Testis (tissue), 3 donors: Measurements from ENCODE around the gene CD7. TPM values are rescaled to one million over a fixed set of nuclear protein-coding genes. Genes with fewer than 3 reads are reported as not detected.

Experiments used
- DNase-seq: peaks from one replicate; pipeline ENCODE4 v3.0.0-alpha.2; 2019
- H3K27ac ChIP-seq, 2 donors: fragments of 200-600 bp; sonication (generic); one replicate each; pipeline ENCODE4 v1.5.1; 2019
- H3K27me3 ChIP-seq: fragments of 200-600 bp; sonication (generic); one replicate; pipeline ENCODE4 v1.5.1; 2019
- H3K36me3 ChIP-seq: fragments of 200-600 bp; sonication (generic); one replicate; pipeline ENCODE4 v1.5.1; 2017; ENCODE audit warnings: low read depth; ENCODE audit errors: missing control alignments
- H3K4me1 ChIP-seq: fragments of 200-600 bp; sonication (generic); one replicate; pipeline ENCODE4 v1.5.1; 2019
- H3K4me3 ChIP-seq, 2 donors: fragments of 200-600 bp; sonication (generic); one replicate each; pipeline ENCODE4 v1.5.1; 2017 to 2019
- H3K9me3 ChIP-seq: fragments of 200-600 bp; sonication (generic); one replicate; pipeline ENCODE4 v1.5.1; 2017
- CTCF ChIP-seq, 3 experiments: fragments of 450-650 bp in 2 of 3; fragments of 200-600 bp in 1 of 3; sonication (generic) in 1 of 3; IDR thresholded peaks; one replicate each; pipeline ENCODE4 v1.5.1; 2016 to 2019; ENCODE audit warnings: antibody characterized with exemption in 3 of 3, mild to moderate bottlenecking in 2 of 3, moderate library complexity in 1 of 3
- POLR2A ChIP-seq: fragments of 450-650 bp; IDR thresholded peaks from one replicate; pipeline ENCODE4 v1.6.1; 2017; ENCODE audit warnings: antibody characterized with exemption, mild to moderate bottlenecking, moderate library complexity
- WGBS, 2 donors: methylation state at CpG; one replicate each; pipeline ENCODE4 v1.1.5; 2018; 5-methylcytosine and 5-hydroxymethylcytosine counted together
- intact Hi-C: fragments of 100-400 bp; cut with DNase I; formaldehyde crosslinking; loops from one replicate; pipeline ENCODE4 v1.15.1; 2023; ENCODE audit warnings: low total_unique reads
- polyA plus RNA-seq: library from polyadenylated mRNA; stranded (reverse); fragments of 350-450 nt; fragmentation: Illumina TruSeq; extraction: RNeasy Lipid Tissue Mini Kit (QIAGEN cat#74804); gene quantifications from one replicate; pipeline ENCODE4 v1.2.3, GENCODE V29; 2014; ENCODE audit warnings: low read depth, low replicate concordance; ENCODE audit not compliant: insufficient read depth
- total RNA-seq, 2 donors: library from RNA; depleted of rRNA; stranded (reverse); fragments of >200 nt; gene quantifications; one replicate each; pipeline ENCODE4 v1.2.3, GENCODE V29; 2016

CD7 gene
- total and polyA plus RNA-seq, 3 donors from 2014 or later, result 0.55 to 3.0 (median 2.3) TPM

GRCh38 chr17:82311971-82312370 lies 5.4 kb downstream of the CD7 start:
- H3K27ac ChIP-seq, result no peak overlapping the region
- no peaks in the 10 kb centered on the region for H3K36me3 ChIP-seq
- TF ChIP-seq POLR2A (no peak), CTCF (IDR thresholded peaks at IDR 0.05) (no peak)
- no peak overlapping the region for H3K4me3 ChIP-seq
- intact Hi-C loops, result no loop called here
- H3K4me1 ChIP-seq, result peaks cover 6% of the 10 kb centered on the region
- WGBS, 2 donors, result 94 to 95% methylated on average over 13 of the region's 13 CpGs
- no peaks in the 10 kb centered on the region for H3K27me3 ChIP-seq
- DNase-seq, result no peak
- no peaks in the 10 kb centered on the region for H3K9me3 ChIP-seq

DNA sequence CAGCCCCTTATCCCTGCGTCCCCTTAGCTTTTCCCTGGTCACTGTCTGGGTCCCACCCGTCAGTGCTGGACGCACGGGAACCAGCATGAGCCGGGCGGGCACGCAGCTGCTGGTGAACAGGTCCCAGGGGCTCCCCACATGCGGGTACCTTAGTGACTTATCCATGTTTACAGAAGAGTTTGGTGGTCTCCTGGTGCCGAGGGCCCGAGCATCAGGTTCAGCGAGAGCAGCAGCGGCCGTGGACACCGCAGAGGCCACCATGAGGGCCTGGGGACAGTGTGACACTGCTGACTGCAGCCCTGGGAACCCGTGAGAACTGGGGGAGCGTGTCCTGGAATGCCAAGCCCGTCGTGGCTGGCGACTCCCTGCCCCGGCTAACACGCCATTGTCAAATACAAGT lies 6.5 kb downstream of the CD7 start:
- no peak overlapping the region for H3K27ac ChIP-seq
- 87 to 91% methylated on average over 21 of the region's 21 CpGs for WGBS, 2 donors
- intact Hi-C loops, result no loop called here

GRCh38 chr17:82309656-82310570 lies 7.5 kb downstream of the CD7 start:
- no peak overlapping the region for H3K27ac ChIP-seq
- 90 to 91% methylated on average over 27 of the region's 27 CpGs for WGBS, 2 donors
- no peak overlapping the region for H3K4me3 ChIP-seq
- no peak for DNase-seq
- H3K36me3 ChIP-seq, result no peaks in the 10 kb centered on the region
- no peak for TF ChIP-seq CTCF (IDR thresholded peaks at IDR 0.05)
- H3K9me3 ChIP-seq, result no peaks in the 10 kb centered on the region
- H3K4me1 ChIP-seq, result no peaks in the 10 kb centered on the region
- intact Hi-C loops, result no loop called here
- H3K27me3 ChIP-seq, result no peaks in the 10 kb centered on the region

More for the DNA sequence above, 6.5 kb downstream of the CD7 start:
- no peaks in the 10 kb centered on the region for H3K36me3 ChIP-seq
- H3K27me3 ChIP-seq, result no peaks in the 10 kb centered on the region
- H3K4me1 ChIP-seq, result peaks cover 6% of the 10 kb centered on the region
- H3K4me3 ChIP-seq, result no peak overlapping the region
- TF ChIP-seq CTCF (IDR thresholded peaks at IDR 0.05) (no peak), POLR2A (no peak)
- no peaks in the 10 kb centered on the region for H3K9me3 ChIP-seq
- DNase-seq, result no peak

DNA sequence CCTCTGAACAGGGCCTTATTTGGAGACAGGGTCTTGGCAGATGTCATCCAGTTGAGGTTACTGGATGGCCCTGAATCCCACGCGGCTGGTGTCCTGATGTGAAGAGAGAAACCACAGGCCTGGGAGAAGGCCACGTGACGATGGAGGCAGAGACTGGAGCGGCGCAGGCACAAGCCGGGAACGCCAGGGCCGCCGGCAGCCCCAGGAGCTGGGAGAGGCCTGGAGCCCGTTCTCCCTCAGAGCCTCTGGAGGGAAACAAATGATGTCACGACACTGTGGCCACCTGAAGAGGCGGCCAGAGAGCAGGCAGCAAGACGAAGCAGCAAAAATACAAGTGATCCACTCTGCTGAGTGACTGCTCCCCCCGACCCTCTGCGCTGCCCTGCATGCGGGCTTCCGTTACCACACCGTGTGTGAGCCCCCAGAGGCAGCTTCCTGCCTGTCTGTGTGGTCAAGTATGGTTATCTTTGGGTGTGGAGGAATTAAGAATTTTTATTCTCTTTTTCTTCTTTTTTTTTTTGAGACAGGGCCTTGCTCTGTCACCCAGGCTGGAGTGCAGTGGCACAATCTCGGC lies 11.6 kb downstream of the CD7 start:
- no peak for DNase-seq
- TF ChIP-seq CTCF (IDR thresholded peaks at IDR 0.05) (no peak), POLR2A (no peak)
- Histone ChIP-seq H3K27ac (no peak overlapping the region), H3K9me3 (no peaks in the 10 kb centered on the region), H3K27me3 (no peaks in the 10 kb centered on the region), H3K4me3 (no peak overlapping the region), H3K36me3 (no peaks in the 10 kb centered on the region), H3K4me1 (no peaks in the 10 kb centered on the region)
- intact Hi-C loops, result no loop called here
- WGBS, 2 donors, result 89 to 90% methylated on average over 17 to 20 of the region's 20 CpGs
